NCI-H1092 (cell line): ENCODE data around the gene CRY2.

Experiments used
- DNase-seq: peaks from one replicate; lab custom pipeline; 2025; lab: John Stamatoyannopoulos, UW

The CRY2 gene

DNA sequence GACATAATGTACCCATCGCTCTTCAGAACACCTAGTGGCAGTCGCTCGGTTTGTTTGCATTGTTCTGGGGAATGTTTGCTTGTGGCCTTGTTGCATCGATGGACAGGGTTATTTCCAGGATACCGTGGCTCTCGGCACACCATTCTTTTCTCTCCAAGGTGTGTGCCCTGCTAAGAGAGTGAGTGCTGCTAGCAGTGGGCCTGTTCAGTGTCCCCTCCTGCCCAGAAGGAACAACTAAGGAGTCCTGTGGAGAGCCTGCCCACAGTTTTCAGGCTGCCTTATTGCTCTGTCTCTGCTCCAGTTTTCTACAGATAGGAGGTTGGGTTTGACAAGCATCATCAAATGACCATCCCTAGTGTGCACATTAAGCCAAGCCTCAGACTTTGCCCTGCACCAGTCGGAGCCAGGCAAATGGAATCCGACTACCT, 1.4 kb downstream of the CRY2 start:
- no peak for DNase-seq

- no peak for DNase-seq
Observed at GRCh38 chr11:45850446-45850845, 3.2 kb downstream of the CRY2 start.

DNA sequence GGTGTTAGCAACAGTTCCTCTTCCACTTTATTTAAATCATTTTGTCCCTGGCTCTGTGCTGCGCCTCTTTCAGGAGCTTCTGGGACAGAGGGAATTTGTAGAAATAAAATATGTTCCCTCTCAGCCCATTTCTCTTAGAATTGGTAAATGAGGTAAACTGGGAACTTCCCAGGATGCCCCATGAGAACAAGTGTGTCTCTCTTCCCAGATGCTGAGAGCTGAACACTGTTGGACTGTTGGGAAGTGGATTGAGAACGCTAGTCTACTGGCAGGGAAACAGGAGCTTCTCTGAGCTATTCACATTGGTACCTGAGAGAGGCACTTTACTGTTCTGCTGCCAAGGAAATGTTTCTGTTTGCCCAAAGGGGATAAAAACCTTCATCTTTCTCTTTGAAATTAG, 4.0 kb downstream of the CRY2 start:
- DNase-seq, result no peak

GRCh38 chr11:45852018-45852711, 4.9 kb downstream of the CRY2 start:
- no peak for DNase-seq

DNA sequence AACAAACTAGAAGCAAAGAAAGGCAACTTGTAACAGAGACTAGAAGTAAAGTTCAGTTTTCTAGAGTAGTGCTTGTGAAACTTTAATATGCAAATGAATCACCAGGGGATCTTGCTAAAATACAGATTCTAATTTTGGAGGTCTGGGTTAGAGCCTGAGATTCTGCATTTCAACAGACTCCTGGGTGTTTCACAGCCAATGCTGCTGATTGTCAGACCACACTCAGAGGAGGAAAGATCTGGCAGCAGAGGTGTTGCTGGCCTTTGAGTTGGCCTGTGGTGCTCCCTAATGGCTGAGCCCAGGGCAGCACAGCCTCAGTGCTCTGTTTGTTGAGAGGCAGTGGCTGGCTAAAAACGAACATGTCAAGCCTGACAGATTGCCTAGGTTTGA, 5.4 kb downstream of the CRY2 start:
- DNase-seq, result no peak

DNA sequence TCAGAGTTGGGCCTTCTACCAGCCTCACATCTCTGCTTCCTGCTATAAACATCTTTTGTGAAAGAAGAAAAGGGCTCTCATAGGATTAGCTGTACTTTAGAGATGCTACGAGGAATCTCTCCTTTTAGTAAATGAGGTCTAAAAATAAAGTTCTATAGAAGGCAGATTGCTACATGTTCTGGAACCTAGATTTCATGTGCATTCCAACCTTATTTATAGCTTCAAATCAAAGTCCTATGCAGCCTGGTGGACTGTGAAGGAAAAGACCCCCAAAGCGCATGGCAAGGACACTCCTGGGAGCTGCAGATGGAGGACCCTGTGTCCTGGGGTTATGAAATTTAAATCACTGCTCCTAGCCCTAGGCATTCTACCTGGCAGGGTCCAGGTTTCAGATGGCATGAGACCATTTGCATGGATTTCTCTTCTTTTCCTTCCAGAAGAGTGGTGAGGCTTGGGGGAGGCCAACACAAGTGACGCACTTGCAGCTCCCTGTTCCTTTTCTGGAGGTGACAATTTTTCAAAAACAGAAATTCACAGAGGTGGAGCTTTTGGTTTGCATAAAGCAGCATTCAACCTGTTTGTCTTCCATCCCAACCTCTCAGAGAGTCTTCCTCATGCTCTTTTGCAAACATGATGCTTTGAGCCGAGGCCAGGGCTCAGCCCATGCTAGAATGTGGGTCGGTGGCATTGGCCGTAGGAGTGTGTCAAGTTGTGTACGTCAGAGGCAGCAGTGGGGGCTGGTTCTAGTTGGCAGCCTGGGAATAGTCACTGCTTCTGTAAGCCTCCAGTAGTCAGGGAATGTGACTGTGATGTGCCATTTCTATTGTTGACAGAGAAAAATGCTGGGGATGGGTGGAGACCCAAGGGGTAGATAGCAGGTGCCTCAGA, 6.3 kb downstream of the CRY2 start:
- DNase-seq, result no peak

DNA sequence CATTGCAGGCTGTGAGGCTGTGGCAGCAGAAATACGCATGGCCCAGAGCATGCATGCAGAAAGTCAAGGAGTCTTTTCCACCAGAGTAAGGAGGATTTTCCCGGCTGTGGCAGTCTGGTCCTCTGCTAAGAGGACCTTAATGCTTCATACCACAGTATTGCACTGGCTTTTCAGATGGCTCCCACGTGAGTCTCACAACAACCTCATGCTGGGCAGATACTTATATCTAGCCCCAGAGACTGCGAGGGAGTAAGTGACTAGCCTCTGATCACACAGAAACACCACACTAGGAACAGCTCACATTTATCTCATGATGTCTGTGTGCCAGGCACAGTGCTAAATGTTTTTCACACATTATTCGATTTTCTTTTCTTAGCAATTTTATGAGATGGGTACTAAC, 8.0 kb downstream of the CRY2 start:
- no peak for DNase-seq

- no peak for DNase-seq
Observed at GRCh38 chr11:45856044-45856468, 8.8 kb downstream of the CRY2 start.

DNA sequence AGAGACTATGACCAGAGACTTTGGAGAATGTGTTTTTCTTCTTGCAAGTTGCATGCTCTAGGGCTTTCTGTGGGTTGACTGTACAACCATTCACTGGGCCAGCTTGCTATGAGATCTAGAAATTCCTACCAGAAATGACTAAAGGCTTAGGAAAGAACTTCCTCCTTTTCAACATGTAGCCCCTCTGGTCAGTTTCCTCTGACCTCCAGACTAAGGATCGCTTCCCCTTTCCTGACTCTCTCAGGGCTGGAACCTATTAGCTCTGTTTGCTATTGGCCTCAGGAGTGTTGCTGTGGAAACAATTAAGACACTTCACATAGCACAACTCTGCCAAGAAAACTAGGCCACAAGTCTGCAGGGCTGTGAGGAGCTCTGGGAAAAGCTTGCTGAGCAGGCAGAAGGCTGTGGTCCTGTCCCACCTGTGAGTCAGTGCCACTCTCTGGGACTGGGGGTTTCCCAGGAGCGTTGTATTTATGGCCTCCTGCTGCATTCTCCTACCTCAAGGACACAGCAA, 10.7 kb downstream of the CRY2 start:
- DNase-seq, result peak; percentile 4

DNA sequence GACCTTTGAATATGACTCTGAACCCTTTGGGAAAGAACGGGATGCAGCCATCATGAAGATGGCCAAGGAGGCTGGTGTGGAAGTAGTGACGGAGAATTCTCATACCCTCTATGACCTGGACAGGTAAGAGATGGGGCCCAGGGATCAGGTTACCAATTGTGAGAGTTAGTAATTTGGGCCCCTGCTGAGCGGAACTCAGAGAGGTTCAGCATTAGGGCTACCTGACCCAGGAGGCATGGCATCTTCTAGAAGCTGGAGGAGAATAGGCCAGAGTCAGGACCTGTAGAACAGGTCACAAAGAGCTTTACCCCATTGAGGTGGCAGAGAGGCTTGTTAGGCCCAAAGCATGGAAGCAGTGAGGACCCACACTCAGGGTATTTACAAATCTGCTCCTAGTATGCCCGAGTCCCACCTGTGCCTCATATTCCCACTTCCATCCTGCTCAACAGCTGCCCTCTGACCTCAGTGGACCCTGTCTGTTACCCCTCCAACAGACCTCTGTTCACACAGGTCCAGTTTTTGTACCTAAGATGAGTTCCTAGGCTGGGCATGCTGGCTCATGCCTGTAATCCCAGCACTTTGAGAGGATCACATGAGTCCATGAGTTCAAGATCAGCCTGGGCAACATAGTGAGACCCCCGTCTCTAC, 11.6 kb downstream of the CRY2 start:
- no peak for DNase-seq

DNA sequence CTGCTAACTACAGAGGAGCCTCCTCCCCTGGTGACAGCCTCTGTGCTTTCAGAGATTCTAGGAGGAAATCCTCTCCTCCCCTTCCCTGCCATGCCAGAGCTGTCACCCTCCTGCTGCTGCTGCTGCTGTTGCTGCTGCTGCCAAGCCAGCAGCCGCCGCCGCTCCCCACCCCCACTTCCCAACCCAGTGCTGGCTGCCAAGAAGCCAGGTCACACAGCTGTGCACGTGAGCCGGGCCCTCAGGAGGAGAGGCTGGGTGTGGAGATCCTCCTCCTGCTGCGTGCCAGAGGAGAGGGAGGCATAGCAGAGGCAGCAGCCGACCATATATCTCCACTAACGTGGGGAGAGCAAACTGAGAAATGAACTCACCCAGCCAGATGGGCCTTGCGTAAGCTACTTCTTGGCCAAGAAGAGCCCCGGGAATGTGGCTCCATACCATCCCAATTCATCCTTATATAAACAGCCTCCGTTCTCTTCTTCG, 12.4 kb downstream of the CRY2 start:
- DNase-seq, result peak; percentile 77

- no peak for DNase-seq
Observed at GRCh38 chr11:45860348-45860747, 13.1 kb downstream of the CRY2 start.

DNA sequence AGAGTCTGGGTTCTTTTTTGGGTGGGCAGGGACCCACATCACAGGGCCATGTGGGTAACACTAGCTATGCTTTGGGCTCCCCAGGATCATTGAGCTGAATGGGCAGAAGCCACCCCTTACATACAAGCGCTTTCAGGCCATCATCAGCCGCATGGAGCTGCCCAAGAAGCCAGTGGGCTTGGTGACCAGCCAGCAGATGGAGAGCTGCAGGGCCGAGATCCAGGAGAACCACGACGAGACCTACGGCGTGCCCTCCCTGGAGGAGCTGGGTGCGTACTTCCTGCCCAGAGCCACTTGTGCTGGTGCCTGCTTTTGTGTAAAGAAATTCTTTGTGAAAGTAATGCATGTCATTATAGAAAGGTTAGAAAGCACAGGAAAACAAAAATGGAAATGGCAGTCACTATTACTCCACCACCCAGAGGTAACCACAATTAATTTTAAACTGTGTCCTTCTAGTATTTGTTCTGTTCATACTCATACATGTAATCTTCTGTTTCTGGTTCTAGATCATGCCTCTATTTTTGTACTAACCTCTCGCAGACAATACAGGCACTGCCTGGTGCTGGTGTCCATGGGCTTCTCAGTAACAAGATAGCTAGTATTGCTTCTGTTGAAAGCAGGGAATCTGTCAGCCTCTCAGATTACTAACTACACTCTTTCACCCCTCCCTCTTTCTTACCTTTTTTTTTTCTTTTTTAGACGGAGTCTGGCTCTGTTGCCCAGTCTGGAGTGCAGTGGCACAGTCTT, 13.7 kb downstream of the CRY2 start:
- no peak for DNase-seq

- DNase-seq, result no peak
Observed at GRCh38 chr11:45864041-45864440, 16.8 kb downstream of the CRY2 start.

DNA sequence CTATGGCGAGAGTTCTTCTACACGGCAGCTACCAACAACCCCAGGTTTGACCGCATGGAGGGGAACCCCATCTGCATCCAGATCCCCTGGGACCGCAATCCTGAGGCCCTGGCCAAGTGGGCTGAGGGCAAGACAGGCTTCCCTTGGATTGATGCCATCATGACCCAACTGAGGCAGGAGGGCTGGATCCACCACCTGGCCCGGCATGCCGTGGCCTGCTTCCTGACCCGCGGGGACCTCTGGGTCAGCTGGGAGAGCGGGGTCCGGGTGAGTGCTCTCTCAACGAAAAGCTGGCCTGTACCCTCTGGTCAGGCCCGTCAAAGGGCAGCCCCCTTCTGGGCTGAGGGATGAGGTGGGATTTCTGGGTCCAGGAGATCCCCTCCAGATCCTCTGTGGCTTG, 22.3 kb downstream of the CRY2 start:
- no peak for DNase-seq

GRCh38 chr11:45870706-45871105, 23.4 kb downstream of the CRY2 start:
- no peak for DNase-seq

- no peak for DNase-seq
Observed at GRCh38 chr11:45871638-45872037, 24.4 kb downstream of the CRY2 start.

DNA sequence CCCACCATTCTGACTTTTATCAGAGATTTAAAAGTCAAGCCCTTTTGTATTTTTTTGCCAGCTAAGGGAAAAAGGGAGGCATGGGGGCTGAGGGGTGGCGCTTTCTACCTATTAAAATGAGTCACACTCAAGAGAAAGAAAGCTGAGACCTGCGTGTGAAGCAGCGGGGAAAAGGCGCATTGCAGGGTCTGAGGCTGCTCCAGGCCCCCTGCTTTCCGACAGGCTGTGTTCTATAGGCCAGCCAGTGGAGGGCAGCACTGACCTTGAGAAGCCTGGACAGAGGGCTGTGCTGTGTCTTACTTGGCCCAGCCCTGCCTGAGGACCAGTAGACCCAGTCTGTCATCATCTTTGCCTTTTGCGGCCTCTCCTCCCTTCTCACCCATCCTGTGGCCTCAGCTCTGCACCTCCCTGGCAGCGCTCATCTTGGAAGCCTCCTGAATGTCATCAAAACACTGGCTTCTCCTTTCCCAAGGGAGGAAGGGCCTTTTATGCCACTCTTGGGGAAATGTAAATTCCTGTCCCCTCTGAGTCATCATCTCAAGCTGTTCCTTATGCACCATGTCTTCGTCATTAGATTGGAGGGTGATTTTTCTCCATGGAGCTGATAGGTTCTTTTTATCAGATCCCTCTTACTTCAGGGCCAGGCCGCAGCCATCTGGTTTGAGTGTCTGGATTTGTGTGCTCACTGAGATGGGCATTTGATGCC, 25.5 kb downstream of the CRY2 start:
- peak; percentile 55 for DNase-seq

- DNase-seq, result no peak
Observed at GRCh38 chr11:45876401-45876800, 29.1 kb downstream of the CRY2 start.

GRCh38 chr11:45877221-45877620, 29.9 kb downstream of the CRY2 start:
- no peak for DNase-seq

- DNase-seq, result no peak
Observed at GRCh38 chr11:45877845-45878244, 30.6 kb downstream of the CRY2 start.
